GM23338 (cell line): ENCODE data around the gene SDF2L1. TPM values are rescaled to one million over a fixed set of nuclear protein-coding genes. Genes with fewer than 3 reads are reported as not detected.

Source experiments
- ATAC-seq: fragments of 200-7000 bp; cut with Tn5 transposase; 3 replicates; pipeline ENCODE4 v1.9.1; 2020
- DNase-seq: peaks from one replicate; pipeline ENCODE4 v3.0.0-alpha.2; 2015; ENCODE audit warnings: low spot score
- H2AFZ ChIP-seq: fragments of 200-600 bp; sonication (generic); 2 replicates; pipeline ENCODE4 v1.8.0; 2016; ENCODE audit warnings: antibody characterized with exemption, mild to moderate bottlenecking, moderate library complexity
- H3F3A ChIP-seq: fragments of 200-600 bp; sonication (generic); replicated peaks from 2 replicates; pipeline ENCODE4 v1.8.0; 2017; ENCODE audit warnings: antibody characterized with exemption, mixed run types, low read depth
- H3K27ac ChIP-seq: fragments of 200-600 bp; sonication (generic); 2 replicates; pipeline ENCODE4 v1.6.1; 2016; ENCODE audit warnings: low read depth
- H3K27me3 ChIP-seq: fragments of 200-600 bp; sonication (generic); 2 replicates; pipeline ENCODE4 v1.8.0; 2016; ENCODE audit warnings: mild to moderate bottlenecking, mixed run types, moderate library complexity; ENCODE audit not compliant: insufficient read depth
- H3K36me3 ChIP-seq: fragments of 200-600 bp; sonication (generic); 2 replicates; pipeline ENCODE4 v1.8.0; 2016; ENCODE audit warnings: mild to moderate bottlenecking; ENCODE audit not compliant: insufficient read depth
- H3K4me1 ChIP-seq: fragments of 200-600 bp; sonication (generic); 2 replicates; pipeline ENCODE4 v1.8.0; 2016; ENCODE audit warnings: mild to moderate bottlenecking, moderate library complexity; ENCODE audit not compliant: insufficient read depth
- H3K4me2 ChIP-seq: fragments of 200-600 bp; sonication (generic); 2 replicates; pipeline ENCODE4 v1.7.1; 2017; ENCODE audit warnings: mixed run types
- H3K4me3 ChIP-seq: fragments of 200-600 bp; sonication (generic); 2 replicates; pipeline ENCODE4 v1.6.1; 2016; ENCODE audit warnings: mixed run types
- H3K79me2 ChIP-seq: fragments of 200-600 bp; sonication (generic); replicated peaks from 2 replicates; pipeline ENCODE4 v1.8.0; 2017; ENCODE audit warnings: mild to moderate bottlenecking; ENCODE audit not compliant: insufficient read depth
- H3K9me2 ChIP-seq: fragments of 200-600 bp; sonication (generic); 2 replicates; pipeline ENCODE4 v1.8.0; 2017; ENCODE audit not compliant: insufficient read depth
- H4K20me1 ChIP-seq: fragments of 200-600 bp; sonication (generic); replicated peaks from 2 replicates; pipeline ENCODE4 v1.8.0; 2017; ENCODE audit warnings: mild to moderate bottlenecking; ENCODE audit not compliant: insufficient read depth
- H3K27ac Mint-ChIP-seq: 2 replicates; pipeline ENCODE4 v1.8.0; 2020; ENCODE audit warnings: inconsistent platforms, mild to moderate bottlenecking, moderate library complexity, mixed read lengths
- H3K27me3 Mint-ChIP-seq: 3 replicates; pipeline ENCODE4 v1.8.0; 2022; ENCODE audit warnings: low read depth, mild to moderate bottlenecking, moderate library complexity, mixed read lengths, inconsistent platforms; ENCODE audit not compliant: insufficient read depth, poor library complexity
- H3K36me3 Mint-ChIP-seq: 3 replicates; pipeline ENCODE4 v1.8.0; 2021; ENCODE audit warnings: low read depth, mild to moderate bottlenecking, inconsistent platforms, moderate library complexity, mixed read lengths
- H3K4me1 Mint-ChIP-seq: 3 replicates; pipeline ENCODE4 v1.8.0; 2020; ENCODE audit warnings: mild to moderate bottlenecking, inconsistent platforms, mixed read lengths
- H3K4me3 Mint-ChIP-seq: 3 replicates; pipeline ENCODE4 v1.8.0; 2021; ENCODE audit warnings: moderate library complexity, mild to moderate bottlenecking, inconsistent platforms, mixed read lengths
- H3K9me3 Mint-ChIP-seq: 3 replicates; pipeline ENCODE4 v1.8.0; 2020; ENCODE audit warnings: moderate library complexity, mild to moderate bottlenecking, inconsistent platforms, mixed read lengths
- CREB1 ChIP-seq: fragments of 250-450 bp; sonication (Bioruptor Pico); IDR thresholded peaks from 2 replicates; pipeline ENCODE4 v1.5.0; 2020; ENCODE audit warnings: low read depth, mild to moderate bottlenecking, moderate library complexity
- CTCF ChIP-seq, 2 experiments: fragments of 200-600 bp in 1 of 2; sonication (generic) in 1 of 2; conservative IDR thresholded peaks; 2 replicates each; pipeline versions ENCODE4 v1.5.1 to v1.6.1; 2016 to 2017; ENCODE audit warnings: antibody characterized with exemption in 2 of 2, low read depth in 2 of 2, mild to moderate bottlenecking in 2 of 2, moderate library complexity in 1 of 2
- EZH2 ChIP-seq: fragments of 200-600 bp; sonication (generic); IDR thresholded peaks from one replicate; pipeline ENCODE4 v1.8.0; 2017; ENCODE audit warnings: antibody characterized with exemption, mild to moderate bottlenecking, low read depth; ENCODE audit not compliant: unreplicated experiment
- EZH2phosphoT487 ChIP-seq: fragments of 200-600 bp; sonication (generic); IDR thresholded peaks from one replicate; pipeline ENCODE4 v1.8.1; 2018; ENCODE audit warnings: antibody characterized with exemption; ENCODE audit not compliant: unreplicated experiment
- JUNB ChIP-seq: IDR thresholded peaks from one replicate; pipeline ENCODE4 v1.6.1; 2016; ENCODE audit warnings: antibody characterized with exemption; ENCODE audit not compliant: unreplicated experiment
- NANOG ChIP-seq: IDR thresholded peaks from 2 replicates; pipeline ENCODE4 v1.6.1; 2016; ENCODE audit warnings: antibody characterized with exemption, borderline replicate concordance
- POLR2AphosphoS5 ChIP-seq: IDR thresholded peaks from 2 replicates; pipeline ENCODE4 v1.6.1; 2016; ENCODE audit warnings: antibody characterized with exemption, low read depth
- STAT1 ChIP-seq: IDR thresholded peaks from one replicate; pipeline ENCODE4 v1.6.1; 2016; ENCODE audit warnings: antibody characterized with exemption; ENCODE audit not compliant: unreplicated experiment
- ZNF114 ChIP-seq: fragments of 250-450 bp; sonication (Bioruptor Pico); IDR thresholded peaks from 2 replicates; pipeline ENCODE4 v1.5.0; 2020; ENCODE audit warnings: mild to moderate bottlenecking, moderate library complexity
- ZNF331 ChIP-seq: fragments of 250-450 bp; sonication (Bioruptor Pico); IDR thresholded peaks from 2 replicates; pipeline ENCODE4 v1.5.0; 2020; ENCODE audit warnings: low read depth, mild to moderate bottlenecking, moderate library complexity
- polyA plus RNA-seq: library from polyadenylated mRNA; unstranded; fragments of >200 nt; fragmentation: Nextera tagmentation; extraction: Ambion mirVana; gene quantifications from 2 replicates; pipeline ENCODE4 v1.2.1, GENCODE V29; 2016
- total RNA-seq: library from RNA; depleted of rRNA; stranded (reverse); fragments of >200 nt; shearing (Covaris generic); gene quantifications from 2 replicates; pipeline ENCODE4 v1.2.3, GENCODE V29; 2014
- TF ChIP-seq, protein P1 (sequence below): IDR thresholded peaks from 2 replicates; pipeline ENCODE4 v1.6.1; 2016; ENCODE audit warnings: antibody characterized with exemption

The SDF2L1 gene
- total and polyA plus RNA-seq, 2 experiments from 2014 or later = 62.3 to 72.7 TPM

DNA sequence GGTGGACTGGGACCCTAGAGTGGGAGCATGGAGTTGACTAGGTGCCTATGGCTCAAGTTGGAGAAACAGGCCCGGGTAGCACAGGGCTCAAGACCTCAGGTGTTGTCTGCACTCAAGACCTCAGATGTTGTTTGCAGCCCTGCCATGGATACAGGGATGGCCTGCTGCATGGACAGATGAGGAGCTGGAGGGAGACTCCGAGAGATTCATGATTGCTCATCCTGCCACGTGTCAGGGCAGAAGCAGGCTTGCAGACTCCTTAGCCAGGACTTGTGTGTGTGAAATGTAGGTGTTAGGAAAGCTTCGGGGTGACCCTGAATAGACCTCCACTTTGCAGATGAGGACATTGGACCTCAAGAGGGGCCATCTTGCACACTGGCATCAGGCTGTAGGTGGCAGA, 8.6 kb upstream of the SDF2L1 start:
- DNase-seq (no peak), ATAC-seq (no peak)
- H3K27me3 Mint-ChIP-seq = peaks cover 19% of the 10 kb centered on the region
- H2AFZ ChIP-seq = no peak overlapping the region
- H3K27ac ChIP-seq = no peak overlapping the region
- no peak overlapping the region for H3K27ac Mint-ChIP-seq
- H3K27me3 ChIP-seq = no peaks in the 10 kb centered on the region
- H3K4me3 Mint-ChIP-seq = no peak overlapping the region
- no peaks in the 10 kb centered on the region; the same call in 1 of the 3 replicates for H3K36me3 Mint-ChIP-seq
- no peaks in the 10 kb centered on the region for H3K4me1 Mint-ChIP-seq
- H3K79me2 ChIP-seq = peaks cover 1% of the 10 kb centered on the region
- TF ChIP-seq EZH2 (no peak), JUNB (no peak), STAT1 (no peak), EZH2phosphoT487 (no peak), CREB1 (CRISPR knock-in tag) (no peak)
- H3K9me2 ChIP-seq = no peaks in the 10 kb centered on the region
- no peak overlapping the region for H3K4me3 ChIP-seq
- no peaks in the 10 kb centered on the region for H4K20me1 ChIP-seq
- no peak overlapping the region for H3K4me2 ChIP-seq
- H3K4me1 ChIP-seq = no peaks in the 10 kb centered on the region
- peaks cover 5% of the 10 kb centered on the region; the same call in 1 of the 3 replicates for H3K9me3 Mint-ChIP-seq
- H3F3A ChIP-seq = no peaks in the 10 kb centered on the region
- H3K36me3 ChIP-seq = no peaks in the 10 kb centered on the region

- no peaks in the 10 kb centered on the region for H3F3A ChIP-seq
- H3K36me3 ChIP-seq = no peaks in the 10 kb centered on the region
- no peaks in the 10 kb centered on the region for H3K9me2 ChIP-seq
- no peak overlapping the region for H3K4me3 ChIP-seq
- ATAC-seq (no peak), DNase-seq (no peak)
- no peaks in the 10 kb centered on the region for H4K20me1 ChIP-seq
- Mint-ChIP-seq H3K27ac (no peak overlapping the region), H3K4me1 (no peaks in the 10 kb centered on the region), H3K4me3 (no peak overlapping the region), H3K27me3 (peaks cover 19% of the 10 kb centered on the region), H3K36me3 (no peaks in the 10 kb centered on the region; the same call in 2 of the 3 replicates), H3K9me3 (peaks cover 5% of the 10 kb centered on the region; the same call in 1 of the 3 replicates)
- H2AFZ ChIP-seq = no peak overlapping the region
- no peak overlapping the region for H3K4me2 ChIP-seq
- H3K27ac ChIP-seq = no peak overlapping the region
- H3K79me2 ChIP-seq = no peaks in the 10 kb centered on the region; the same call in 1 of the 2 replicates
- no peak for TF ChIP-seq EZH2
- no peak for TF ChIP-seq CREB1 (CRISPR knock-in tag)
- TF ChIP-seq JUNB = no peak
- TF ChIP-seq POLR2AphosphoS5 = no peak
- TF ChIP-seq, protein P1, sequence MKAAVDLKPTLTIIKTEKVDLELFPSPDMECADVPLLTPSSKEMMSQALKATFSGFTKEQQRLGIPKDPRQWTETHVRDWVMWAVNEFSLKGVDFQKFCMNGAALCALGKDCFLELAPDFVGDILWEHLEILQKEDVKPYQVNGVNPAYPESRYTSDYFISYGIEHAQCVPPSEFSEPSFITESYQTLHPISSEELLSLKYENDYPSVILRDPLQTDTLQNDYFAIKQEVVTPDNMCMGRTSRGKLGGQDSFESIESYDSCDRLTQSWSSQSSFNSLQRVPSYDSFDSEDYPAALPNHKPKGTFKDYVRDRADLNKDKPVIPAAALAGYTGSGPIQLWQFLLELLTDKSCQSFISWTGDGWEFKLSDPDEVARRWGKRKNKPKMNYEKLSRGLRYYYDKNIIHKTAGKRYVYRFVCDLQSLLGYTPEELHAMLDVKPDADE = no peak
- TF ChIP-seq CTCF (conservative IDR thresholded peaks at IDR 0.05; ENCODE audit: low read depth in 2 of 2) = no peak
- TF ChIP-seq ZNF331 = no peak
- no peak for TF ChIP-seq ZNF114 (CRISPR knock-in tag)
- no peak for TF ChIP-seq NANOG
- TF ChIP-seq EZH2phosphoT487 = no peak
- TF ChIP-seq STAT1 = no peak
- no peaks in the 10 kb centered on the region for H3K4me1 ChIP-seq
- no peaks in the 10 kb centered on the region for H3K27me3 ChIP-seq
Observed at GRCh38 chr22:21634081-21634480, 8.0 kb upstream of the SDF2L1 start.
